ENCODE measurements around the gene USP46.

USP46 gene

GRCh38 chr4:52614241-52614640, 44.9 kb downstream of the USP46 start:
- no peak for DNase-seq

DNA sequence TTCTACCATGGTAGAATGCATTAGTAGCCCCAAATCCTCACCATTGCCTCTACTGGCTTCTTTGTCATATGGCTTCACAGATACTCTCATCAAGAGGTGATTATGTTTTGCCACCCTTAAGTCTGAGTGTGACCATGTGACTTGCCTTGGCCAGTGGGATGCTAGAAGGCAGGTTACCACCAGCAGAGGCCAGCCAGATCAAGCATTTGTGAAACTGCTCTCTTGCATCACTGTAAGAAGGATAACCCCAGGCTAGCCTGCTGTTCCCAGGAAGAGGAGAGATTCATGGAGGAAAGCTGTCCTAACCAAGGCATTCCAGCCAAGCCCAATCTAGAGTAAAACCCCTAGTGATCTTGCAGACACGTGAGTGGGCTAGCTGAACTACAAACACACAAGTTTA, 46.8 kb downstream of the USP46 start:
- DNase-seq = no peak

- no peak for DNase-seq
These were observed 48.0 kb downstream of the USP46 start for GRCh38 chr4:52611030-52611555.

- no peak for DNase-seq
These were observed 52.4 kb downstream of the USP46 start for GRCh38 chr4:52606726-52607125.

DNA sequence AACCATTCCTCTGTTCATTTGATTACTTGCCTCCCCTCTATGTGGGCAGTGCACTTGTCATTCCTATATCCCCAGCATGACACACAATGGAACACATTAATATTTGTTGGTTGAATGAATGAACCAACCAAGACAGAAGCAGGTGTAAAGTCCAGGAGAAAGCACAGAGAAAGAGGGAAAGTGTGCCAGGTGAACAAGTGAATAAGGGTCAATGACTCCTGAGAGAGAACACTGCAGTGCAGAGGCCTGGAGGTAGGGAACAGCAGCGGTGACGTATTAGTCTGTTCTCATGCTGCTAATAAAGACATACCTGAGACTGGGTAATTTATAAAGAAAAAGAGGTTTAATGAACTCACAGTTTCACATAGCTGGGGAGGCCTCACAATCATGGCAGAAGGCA, 53.1 kb downstream of the USP46 start:
- no peak for DNase-seq

GRCh38 chr4:52604215-52604614, 54.9 kb downstream of the USP46 start:
- DNase-seq = no peak

GRCh38 chr4:52600275-52600674, 58.8 kb downstream of the USP46 start:
- DNase-seq = no peak

DNA sequence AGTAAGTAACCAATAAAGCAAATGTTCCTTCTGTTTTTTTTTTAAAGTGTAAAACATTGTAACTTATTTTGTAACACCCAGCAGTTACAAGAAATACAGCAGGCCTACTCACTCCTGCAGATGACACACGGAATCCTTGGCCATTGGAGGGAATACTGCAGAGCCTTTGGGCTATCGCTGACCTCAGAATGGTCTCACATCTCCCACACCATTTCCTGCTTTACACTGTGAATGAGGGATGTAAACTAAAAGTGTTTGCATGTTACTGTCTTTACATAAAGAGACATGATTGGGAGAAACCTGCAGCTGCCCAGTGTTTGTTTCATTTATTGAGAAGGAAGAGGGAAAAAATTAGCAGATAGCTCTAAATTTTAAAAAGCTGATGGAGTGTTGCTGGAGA, 64.1 kb downstream of the USP46 start:
- no peak for DNase-seq

- no peak for DNase-seq
These were observed 66.8 kb downstream of the USP46 start for GRCh38 chr4:52592287-52592686.

DNA sequence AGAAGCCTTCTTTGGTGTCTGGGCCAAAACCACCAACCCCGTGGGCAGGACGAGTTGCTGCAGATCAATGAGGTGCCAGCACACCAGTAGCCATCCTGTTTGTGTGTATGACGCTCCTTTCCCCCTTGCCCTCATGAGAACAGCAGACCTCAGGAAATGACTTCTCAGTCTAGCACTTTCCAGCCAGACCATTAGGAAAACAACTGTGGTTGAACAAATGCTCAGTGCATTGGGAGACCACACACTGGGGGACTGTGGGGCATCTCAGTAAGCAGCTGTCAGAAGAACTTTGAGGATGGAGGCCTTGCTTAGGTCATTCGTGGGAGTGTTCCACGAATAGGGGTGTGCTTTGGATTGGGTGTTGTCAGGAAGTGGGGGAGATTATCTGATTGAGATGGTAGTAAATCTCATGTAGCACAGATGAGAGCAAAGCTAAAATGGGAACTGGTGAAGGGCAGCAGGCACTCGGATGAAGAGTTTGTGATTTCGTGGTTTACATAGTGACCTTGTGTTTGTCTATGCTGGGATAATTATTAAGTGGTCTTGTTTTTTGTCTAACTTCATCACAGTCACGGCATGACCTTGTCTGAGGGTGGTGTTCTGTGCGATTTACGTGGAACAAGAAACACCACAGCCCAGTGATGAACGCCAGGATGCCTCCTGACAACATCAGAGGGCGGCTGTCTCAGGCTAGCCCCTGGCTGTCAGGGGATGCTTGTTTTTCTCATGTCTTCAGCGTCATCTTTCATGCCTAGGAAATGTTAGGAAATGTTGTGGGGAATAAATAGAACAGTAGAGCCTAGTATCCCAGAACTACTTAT, 70.1 kb downstream of the USP46 start:
- peak; percentile 28 for DNase-seq

- DNase-seq = peak; percentile 31
These were observed 71.0 kb downstream of the USP46 start for GRCh38 chr4:52588097-52588496.

DNA sequence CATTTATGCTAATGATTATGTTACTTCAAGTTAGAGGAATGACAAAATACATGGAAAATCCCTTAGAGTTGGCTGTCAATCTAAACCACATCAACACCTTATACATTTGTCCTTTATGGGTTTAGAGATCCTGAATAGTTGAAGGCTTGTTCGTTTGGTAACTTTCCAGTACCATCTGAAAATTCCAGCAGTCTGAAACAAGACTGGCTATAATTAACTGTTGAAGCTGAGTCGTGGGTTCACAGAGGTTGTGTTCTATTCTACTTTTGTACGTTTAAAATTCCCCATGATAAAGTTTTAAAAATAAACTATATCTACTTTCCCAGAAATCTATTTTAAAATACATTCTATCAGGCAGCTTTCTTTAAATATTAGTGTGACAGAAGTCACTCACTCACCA, 73.0 kb downstream of the USP46 start:
- DNase-seq = no peak

DNA sequence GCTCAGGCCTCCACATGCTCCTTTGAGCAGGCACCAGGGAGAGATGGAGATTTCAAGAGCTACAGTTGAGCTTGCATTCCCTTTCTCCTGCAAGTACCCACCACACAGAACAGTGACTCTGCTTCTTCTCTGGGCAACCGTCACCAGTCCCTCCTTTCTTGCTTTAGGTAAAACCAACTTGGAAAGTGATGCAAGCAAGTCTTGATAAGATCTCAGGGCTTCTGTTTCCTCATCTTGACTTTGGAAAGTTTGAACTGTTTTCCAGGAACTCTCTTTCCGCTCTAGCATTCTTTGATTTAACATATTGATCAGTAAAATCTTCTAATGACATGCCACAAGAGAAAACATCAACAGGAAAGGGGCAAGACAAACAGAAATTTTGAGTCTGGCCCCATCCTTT, 73.7 kb downstream of the USP46 start:
- no peak for DNase-seq

DNA sequence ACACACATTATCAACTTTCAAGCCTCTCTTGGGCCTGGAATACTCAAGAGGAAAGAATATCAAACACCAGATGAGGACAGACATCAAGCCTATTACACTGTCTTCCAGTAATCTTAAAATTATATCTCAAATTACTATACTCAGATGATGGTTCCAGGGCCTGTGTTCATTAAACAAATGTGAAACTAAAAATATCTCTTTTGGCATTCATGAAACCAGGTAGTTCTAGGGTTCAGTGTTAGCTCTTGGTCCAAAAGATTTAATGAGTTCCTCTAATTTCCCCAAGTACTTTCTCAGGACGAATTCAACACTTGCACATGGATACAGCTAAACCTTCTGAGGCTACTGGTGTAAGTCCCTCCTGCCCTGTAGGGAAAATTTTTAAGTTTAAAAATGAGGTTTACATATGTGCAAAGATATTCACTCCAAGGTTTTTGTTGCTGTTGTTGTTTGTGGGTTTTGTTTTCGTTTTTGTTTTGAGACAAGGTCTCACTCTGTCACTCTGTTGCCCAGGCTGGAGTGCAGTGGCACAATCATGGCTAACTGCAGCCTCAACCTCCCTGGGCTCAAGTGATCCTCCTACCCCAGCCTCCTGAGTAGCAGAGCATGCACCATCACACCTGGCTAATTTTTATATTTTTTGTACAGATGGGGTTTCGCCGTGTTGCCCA, 79.4 kb downstream of the USP46 start:
- DNase-seq = no peak

- DNase-seq = no peak
These were observed 80.2 kb downstream of the USP46 start for GRCh38 chr4:52578951-52579350.

DNA sequence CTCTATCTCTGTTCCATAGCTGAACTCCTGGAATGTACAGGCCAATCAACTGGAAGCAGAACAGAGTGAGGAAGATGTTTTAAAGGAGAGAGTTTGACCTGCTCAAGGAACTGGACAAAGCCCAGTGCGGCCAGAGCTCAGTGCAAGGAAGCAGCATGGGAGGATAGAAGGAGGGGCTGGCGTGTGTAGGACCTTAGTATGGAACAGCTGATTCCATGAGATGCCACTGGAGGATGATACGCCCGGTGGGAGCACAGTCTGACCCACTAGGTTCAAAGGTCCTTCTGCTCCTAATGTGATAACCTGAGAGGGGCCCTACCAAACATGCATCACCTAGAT, 81.5 kb downstream of the USP46 start:
- DNase-seq = no peak

DNA sequence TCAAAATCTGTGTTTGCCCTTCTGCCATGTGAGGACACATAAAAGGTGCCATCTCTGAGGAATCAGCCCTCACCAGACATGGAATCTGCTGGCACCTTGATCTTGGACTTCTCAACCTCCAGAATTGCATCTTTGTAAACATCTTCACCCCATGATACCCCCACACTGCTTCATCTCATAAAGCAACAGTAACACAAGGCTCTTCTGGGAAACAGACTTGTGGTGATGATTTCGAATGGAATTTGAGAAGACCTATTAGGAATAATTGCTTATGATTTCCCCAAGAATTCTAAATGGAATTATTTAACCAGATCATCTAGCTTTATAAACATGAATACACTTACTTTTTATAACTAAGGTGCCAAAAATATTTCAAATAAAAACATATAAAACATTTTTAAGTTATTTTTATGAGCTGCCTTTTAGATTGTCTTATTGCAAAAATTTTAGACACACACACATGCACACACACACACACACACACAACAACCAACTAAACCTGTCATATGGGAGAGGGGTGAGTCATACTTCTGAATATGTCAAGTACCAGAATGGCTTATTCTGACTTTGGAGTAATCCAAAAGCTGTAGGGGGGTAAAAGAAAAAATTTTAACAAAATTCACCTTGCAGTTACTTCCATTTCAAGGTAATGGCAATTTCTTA, 82.0 kb downstream of the USP46 start:
- no peak for DNase-seq

- DNase-seq = peak; percentile 13
These were observed 82.8 kb downstream of the USP46 start for GRCh38 chr4:52576326-52576725.

- no peak for DNase-seq
These were observed 83.7 kb downstream of the USP46 start for GRCh38 chr4:52575406-52575805.

DNA sequence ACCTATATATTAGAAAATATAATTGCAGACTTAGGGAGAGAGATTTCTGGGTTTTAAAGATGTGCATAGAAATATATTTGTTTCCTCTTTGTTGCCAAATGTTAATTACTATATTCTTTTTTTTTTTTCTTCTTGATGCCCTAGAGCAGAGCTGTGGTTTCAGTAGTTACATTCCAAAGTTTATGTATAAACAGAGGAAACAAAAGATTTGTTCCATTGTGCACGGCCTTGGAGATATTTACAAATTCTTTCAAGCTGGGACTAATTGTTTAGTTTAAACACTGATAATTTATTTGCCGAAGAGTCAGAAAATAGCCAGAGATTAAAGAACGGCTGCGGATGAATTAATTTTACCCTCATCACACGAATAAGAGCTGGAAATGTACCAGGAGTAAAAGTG, 85.1 kb downstream of the USP46 start:
- DNase-seq = no peak

DNA sequence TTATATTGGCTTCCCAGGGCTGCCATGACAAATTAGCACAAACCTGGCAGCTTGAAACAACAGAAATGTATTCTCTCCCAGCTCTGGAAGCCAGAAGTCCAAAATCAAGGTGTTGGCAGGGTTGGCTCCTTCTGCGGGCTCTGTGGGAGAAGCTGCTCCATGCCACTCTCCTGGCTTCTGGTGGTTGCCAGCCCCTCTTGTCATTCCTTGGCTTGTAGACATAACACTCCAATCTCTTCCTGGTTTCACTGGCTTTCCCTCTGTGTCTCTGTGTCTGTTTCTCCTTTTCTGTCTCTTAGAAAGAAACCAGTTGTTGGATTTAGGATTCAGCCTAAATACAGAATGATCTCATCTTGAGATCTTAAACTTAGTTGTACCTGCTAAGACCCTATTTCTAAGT, 85.5 kb downstream of the USP46 start:
- no peak for DNase-seq

GRCh38 chr4:52572936-52573485, 86.1 kb downstream of the USP46 start:
- no peak for DNase-seq

DNA sequence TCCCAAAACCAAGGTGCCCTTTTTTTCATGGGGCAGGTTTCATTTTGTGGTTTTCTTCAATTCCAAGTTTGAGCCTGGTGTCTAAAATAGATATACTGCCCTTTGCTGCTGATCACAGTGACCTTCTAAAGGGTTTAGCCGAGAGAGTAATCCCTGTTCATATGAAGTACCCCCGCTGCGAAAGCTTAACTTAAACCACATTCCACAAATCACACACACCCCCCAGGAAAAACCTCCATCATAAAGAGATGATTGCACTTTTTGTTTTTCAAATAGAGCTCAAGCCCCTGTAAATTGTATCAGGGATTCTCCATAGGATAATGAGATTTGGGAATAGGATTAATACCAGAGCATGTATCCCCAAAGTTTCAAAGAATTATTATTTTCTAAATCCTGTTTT, 90.8 kb downstream of the USP46 start:
- DNase-seq = no peak
